K562 (cell line): ENCODE results near the gene VDAC2. TPM values are rescaled to one million over a fixed set of nuclear protein-coding genes. Genes with fewer than 3 reads are reported as not detected.
A peak's percentile ranks its signal among the peaks of the same experiment; 100 is the strongest.

Experiments used
- ELF4 ChIP-seq: fragments of 450-650 bp; formaldehyde crosslinking; IDR thresholded peaks from 2 replicates; pipeline ENCODE4 v1.4.0; 2022; ENCODE audit warnings: missing genetic modification characterization
- TCF7 ChIP-seq: sonication (generic); IDR thresholded peaks from 2 replicates; pipeline ENCODE4 v1.6.1; 2016; ENCODE audit warnings: antibody characterized with exemption, borderline replicate concordance
- ZNF239 ChIP-seq: fragments of 250-450 bp; sonication (Bioruptor Pico); IDR thresholded peaks from 2 replicates; pipeline ENCODE4 v1.4.0; 2020; ENCODE audit warnings: mild to moderate bottlenecking
- ZNF507 ChIP-seq: conservative IDR thresholded peaks from 2 replicates; pipeline ENCODE4 v1.6.1; 2017; ENCODE audit warnings: missing genetic modification characterization, missing compliant biosample characterization
- ZNF766 ChIP-seq: fragments of 200-800 bp; sonication (Bioruptor generic); conservative IDR thresholded peaks from 2 replicates; pipeline ENCODE4 v1.6.1; 2016; ENCODE audit warnings: missing genetic modification characterization, missing compliant biosample characterization
- ZNF77 ChIP-seq: fragments of 250-450 bp; sonication (Bioruptor Pico); IDR thresholded peaks from 2 replicates; pipeline ENCODE4 v1.5.0; 2020
- ZNF79 ChIP-seq: fragments of 250-450 bp; sonication (Bioruptor Pico); IDR thresholded peaks from 2 replicates; pipeline ENCODE4 v1.4.0; 2020; ENCODE audit warnings: low read depth, mild to moderate bottlenecking, moderate library complexity
- polyA plus RNA-seq, 8 experiments: library from polyadenylated mRNA; depleted of rRNA in 4 of 8; stranded (reverse) in 5 of 8; unstranded in 3 of 8; fragments of >200 nt; fragmentation: Nextera tagmentation in 2 of 8; fragmentation: Illumina TruSeq in 1 of 8; extraction: Ambion mirVana in 2 of 8; extraction: Trizol in 1 of 8; gene quantifications; 2 replicates each; pipeline versions ENCODE4 v1.2.1 to v1.2.3, GENCODE V29; 2011 to 2014; ENCODE audit warnings: inconsistent platforms in 1 of 8, missing spikeins in 1 of 8
- total RNA-seq, 7 experiments: library from RNA; depleted of rRNA in 6 of 7; stranded (reverse); fragments of >200 nt in 6 of 7; fragmentation: Illumina TruSeq in 2 of 7; extraction: Trizol in 2 of 7; gene quantifications; 2 replicates each; pipeline versions ENCODE4 v1.2.1 to v1.2.3, GENCODE V29; 2011 to 2021; ENCODE audit warnings: low replicate concordance in 1 of 7
- TF ChIP-seq, protein P1 (sequence below): fragments of 450-650 bp; formaldehyde crosslinking; IDR thresholded peaks from 2 replicates; pipeline ENCODE4 v1.4.0; 2020; ENCODE audit warnings: mild to moderate bottlenecking
- TF ChIP-seq, protein P2 (sequence below), 2 experiments: fragments of 450-650 bp; IDR thresholded peaks; 2 replicates each; pipeline ENCODE4 v1.6.1; 2016
- TF ChIP-seq, protein P3 (sequence below), 2 experiments: fragments of 450-650 bp; formaldehyde crosslinking in 1 of 2; IDR thresholded peaks; 2 replicates each; pipeline versions ENCODE4 v1.4.0 to v1.6.1; 2014 to 2020; ENCODE audit warnings: mild to moderate bottlenecking in 2 of 2, borderline replicate concordance in 1 of 2, low read depth in 1 of 2
- TF ChIP-seq, protein P4 (sequence below), 2 experiments: fragments of 450-650 bp in 1 of 2; IDR thresholded peaks; 2 replicates each; pipeline ENCODE4 v1.6.1; 2011 to 2017; ENCODE audit warnings: low read depth in 2 of 2, antibody characterized with exemption in 1 of 2, borderline replicate concordance in 1 of 2, low read length in 1 of 2, mild to moderate bottlenecking in 1 of 2, mixed read lengths in 1 of 2; ENCODE audit not compliant: control insufficient read depth in 1 of 2

The VDAC2 gene
- total and polyA plus RNA-seq, 9 of the 15 experiments (the other 6 are each of a cell fraction or from before 2014, with no cell fraction given), result 139 to 450 (median 250) TPM

DNA sequence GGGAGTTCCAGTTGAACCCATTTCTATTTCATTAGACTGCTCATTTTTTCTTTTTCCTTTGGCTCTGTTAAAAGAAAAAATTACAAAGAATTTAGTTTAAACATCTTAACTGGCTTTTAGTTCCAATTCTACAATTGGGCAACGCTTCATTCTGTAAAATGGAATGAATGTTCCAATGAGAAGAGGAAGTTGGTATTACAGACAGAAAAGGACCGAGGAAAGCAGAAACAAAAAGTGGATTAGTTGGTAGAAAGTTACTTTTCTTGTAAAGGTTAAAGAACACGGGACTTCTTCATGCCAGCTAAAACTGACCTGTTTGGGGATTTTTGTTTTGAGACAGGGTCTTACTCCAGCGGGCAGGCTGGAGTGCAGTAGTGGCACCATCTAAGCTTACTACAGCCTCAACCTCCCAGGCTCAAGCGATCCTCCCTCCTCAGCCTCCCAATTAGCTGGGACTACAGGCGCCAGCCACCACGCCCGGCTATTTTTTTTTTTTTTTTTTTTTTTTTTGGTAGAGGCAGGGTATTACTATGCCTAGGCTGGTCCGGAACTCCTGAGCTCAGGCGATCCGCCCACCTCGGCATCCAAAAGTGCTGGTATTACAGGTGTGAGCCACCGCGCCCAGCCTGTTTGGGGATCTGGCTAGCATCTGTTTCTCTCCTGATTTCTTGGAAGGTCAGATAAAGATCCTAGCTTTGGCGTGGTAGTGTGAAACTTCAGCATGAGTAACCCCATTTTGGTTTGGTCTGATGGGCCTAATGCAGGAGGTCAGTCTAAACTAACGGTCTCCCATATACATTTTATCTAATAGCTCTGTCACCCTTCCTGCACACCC, 1.3 kb upstream of the VDAC2 start (continued):
- TF ChIP-seq, protein P1, sequence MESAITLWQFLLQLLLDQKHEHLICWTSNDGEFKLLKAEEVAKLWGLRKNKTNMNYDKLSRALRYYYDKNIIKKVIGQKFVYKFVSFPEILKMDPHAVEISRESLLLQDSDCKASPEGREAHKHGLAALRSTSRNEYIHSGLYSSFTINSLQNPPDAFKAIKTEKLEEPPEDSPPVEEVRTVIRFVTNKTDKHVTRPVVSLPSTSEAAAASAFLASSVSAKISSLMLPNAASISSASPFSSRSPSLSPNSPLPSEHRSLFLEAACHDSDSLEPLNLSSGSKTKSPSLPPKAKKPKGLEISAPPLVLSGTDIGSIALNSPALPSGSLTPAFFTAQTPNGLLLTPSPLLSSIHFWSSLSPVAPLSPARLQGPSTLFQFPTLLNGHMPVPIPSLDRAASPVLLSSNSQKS (CRISPR knock-in tag), result 0 out of 2 replicates have a peak, but pooled peaks have one; percentile 72
- TF ChIP-seq, protein P2, sequence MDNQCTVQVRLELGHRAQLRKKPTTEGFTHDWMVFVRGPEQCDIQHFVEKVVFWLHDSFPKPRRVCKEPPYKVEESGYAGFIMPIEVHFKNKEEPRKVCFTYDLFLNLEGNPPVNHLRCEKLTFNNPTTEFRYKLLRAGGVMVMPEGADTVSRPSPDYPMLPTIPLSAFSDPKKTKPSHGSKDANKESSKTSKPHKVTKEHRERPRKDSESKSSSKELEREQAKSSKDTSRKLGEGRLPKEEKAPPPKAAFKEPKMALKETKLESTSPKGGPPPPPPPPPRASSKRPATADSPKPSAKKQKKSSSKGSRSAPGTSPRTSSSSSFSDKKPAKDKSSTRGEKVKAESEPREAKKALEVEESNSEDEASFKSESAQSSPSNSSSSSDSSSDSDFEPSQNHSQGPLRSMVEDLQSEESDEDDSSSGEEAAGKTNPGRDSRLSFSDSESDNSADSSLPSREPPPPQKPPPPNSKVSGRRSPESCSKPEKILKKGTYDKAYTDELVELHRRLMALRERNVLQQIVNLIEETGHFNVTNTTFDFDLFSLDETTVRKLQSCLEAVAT (IDR thresholded peaks at IDR 0.05), result peak in 1 of 2 experiments; percentile 34; a peak in 1 of 4 replicates
- TF ChIP-seq, protein P3, sequence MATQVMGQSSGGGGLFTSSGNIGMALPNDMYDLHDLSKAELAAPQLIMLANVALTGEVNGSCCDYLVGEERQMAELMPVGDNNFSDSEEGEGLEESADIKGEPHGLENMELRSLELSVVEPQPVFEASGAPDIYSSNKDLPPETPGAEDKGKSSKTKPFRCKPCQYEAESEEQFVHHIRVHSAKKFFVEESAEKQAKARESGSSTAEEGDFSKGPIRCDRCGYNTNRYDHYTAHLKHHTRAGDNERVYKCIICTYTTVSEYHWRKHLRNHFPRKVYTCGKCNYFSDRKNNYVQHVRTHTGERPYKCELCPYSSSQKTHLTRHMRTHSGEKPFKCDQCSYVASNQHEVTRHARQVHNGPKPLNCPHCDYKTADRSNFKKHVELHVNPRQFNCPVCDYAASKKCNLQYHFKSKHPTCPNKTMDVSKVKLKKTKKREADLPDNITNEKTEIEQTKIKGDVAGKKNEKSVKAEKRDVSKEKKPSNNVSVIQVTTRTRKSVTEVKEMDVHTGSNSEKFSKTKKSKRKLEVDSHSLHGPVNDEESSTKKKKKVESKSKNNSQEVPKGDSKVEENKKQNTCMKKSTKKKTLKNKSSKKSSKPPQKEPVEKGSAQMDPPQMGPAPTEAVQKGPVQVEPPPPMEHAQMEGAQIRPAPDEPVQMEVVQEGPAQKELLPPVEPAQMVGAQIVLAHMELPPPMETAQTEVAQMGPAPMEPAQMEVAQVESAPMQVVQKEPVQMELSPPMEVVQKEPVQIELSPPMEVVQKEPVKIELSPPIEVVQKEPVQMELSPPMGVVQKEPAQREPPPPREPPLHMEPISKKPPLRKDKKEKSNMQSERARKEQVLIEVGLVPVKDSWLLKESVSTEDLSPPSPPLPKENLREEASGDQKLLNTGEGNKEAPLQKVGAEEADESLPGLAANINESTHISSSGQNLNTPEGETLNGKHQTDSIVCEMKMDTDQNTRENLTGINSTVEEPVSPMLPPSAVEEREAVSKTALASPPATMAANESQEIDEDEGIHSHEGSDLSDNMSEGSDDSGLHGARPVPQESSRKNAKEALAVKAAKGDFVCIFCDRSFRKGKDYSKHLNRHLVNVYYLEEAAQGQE (IDR thresholded peaks at IDR 0.05; ENCODE audit: borderline replicate concordance), result no peak
- TF ChIP-seq, protein P3 (CRISPR knock-in tag; IDR thresholded peaks at IDR 0.05; ENCODE audit: low read depth), result 0 out of 2 replicates have a peak, but pooled peaks have one; percentile 18
- no peak for TF ChIP-seq TCF7
- peak; percentile 79 for TF ChIP-seq ZNF239 (CRISPR knock-in tag)
- no peak for TF ChIP-seq ZNF507 (tag)
- TF ChIP-seq ELF4 (CRISPR knock-in tag), result no peak
- peak; percentile 91 for TF ChIP-seq ZNF766 (CRISPR knock-in tag)
- TF ChIP-seq, protein P4, sequence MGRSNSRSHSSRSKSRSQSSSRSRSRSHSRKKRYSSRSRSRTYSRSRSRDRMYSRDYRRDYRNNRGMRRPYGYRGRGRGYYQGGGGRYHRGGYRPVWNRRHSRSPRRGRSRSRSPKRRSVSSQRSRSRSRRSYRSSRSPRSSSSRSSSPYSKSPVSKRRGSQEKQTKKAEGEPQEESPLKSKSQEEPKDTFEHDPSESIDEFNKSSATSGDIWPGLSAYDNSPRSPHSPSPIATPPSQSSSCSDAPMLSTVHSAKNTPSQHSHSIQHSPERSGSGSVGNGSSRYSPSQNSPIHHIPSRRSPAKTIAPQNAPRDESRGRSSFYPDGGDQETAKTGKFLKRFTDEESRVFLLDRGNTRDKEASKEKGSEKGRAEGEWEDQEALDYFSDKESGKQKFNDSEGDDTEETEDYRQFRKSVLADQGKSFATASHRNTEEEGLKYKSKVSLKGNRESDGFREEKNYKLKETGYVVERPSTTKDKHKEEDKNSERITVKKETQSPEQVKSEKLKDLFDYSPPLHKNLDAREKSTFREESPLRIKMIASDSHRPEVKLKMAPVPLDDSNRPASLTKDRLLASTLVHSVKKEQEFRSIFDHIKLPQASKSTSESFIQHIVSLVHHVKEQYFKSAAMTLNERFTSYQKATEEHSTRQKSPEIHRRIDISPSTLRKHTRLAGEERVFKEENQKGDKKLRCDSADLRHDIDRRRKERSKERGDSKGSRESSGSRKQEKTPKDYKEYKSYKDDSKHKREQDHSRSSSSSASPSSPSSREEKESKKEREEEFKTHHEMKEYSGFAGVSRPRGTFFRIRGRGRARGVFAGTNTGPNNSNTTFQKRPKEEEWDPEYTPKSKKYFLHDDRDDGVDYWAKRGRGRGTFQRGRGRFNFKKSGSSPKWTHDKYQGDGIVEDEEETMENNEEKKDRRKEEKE (IDR thresholded peaks at IDR 0.05; ENCODE audit: borderline replicate concordance in 1 of 2, control insufficient read depth in 1 of 2, low read depth in 2 of 2, low read length in 1 of 2), result no peak
- no peak for TF ChIP-seq ZNF77 (CRISPR knock-in tag)
- peak; percentile 82 for TF ChIP-seq ZNF79
